Lower leg skin (tissue), 3 donors: ENCODE data around the gene STK10.

ENCODE experiments used
- CTCF ChIP-seq, 3 donors: fragments of 450-650 bp; IDR thresholded peaks; one replicate each; pipeline ENCODE4 v1.5.1; 2016; ENCODE audit warnings: antibody characterized with exemption in 3 of 3, mild to moderate bottlenecking in 3 of 3, moderate library complexity in 2 of 3
- POLR2A ChIP-seq, 2 donors: fragments of 450-650 bp; IDR thresholded peaks; one replicate each; pipeline ENCODE4 v1.6.1; 2016 to 2017; ENCODE audit warnings: antibody characterized with exemption in 2 of 2, mild to moderate bottlenecking in 1 of 2, moderate library complexity in 1 of 2

GRCh38 chr5:172185096-172185461 is 2.9 kb downstream of the STK10 start:
- TF ChIP-seq CTCF (IDR thresholded peaks at IDR 0.05) (no peak), POLR2A (IDR thresholded peaks at IDR 0.05) (no peak)
